ENCODE results near the gene KRTAP12-3. TPM values are rescaled to one million over a fixed set of nuclear protein-coding genes. Genes with fewer than 3 reads are reported as not detected.
A peak's percentile ranks its signal among the peaks of the same experiment; 100 is the strongest.
"Not testable (repeated sequence)": the region's sequence is repeated elsewhere in the genome, so short reads cannot be mapped to it uniquely, and the experiment has no call there.

Gene KRTAP12-3
- total RNA-seq, 1 donor from 2014 or later, result not detected

DNA sequence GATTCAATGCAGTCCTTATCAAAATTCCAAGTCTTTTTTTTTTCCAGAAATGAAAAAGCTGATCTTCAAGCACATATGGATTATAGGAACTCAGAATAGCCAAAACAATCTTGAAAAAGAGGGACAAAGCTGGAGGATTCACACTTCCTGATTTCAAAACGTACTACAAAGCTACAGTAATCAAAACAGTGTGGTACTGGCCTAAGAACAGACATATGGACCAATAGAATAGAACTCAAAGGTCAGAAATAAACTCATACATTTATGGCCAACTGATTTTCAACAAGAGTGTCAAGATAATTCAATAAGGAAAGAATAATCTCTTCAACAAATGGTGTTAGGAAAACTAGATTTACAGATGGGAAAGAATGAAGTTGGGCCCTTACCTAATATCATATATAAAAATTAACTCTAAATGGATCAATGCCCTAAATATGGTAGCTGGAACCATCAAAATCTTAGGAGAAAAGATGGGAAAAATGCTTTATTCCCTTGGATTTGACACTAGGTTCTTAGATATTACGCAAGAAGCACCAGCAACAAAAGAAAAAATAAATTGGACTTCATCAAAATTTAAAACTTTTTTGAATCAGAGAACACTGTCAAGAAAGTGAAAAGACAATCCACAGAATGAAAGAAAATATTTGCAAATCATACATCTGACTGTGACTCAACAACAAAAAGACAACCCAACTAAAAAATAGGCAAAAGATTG is 35.2 kb downstream of the KRTAP12-3 start:
- DNase-seq (ENCODE audit: low spot score, unreplicated experiment), result no peak
- Mint-ChIP-seq H3K4me3 (ENCODE audit: low read depth) (no peak overlapping the region), H3K9me3 (ENCODE audit: low read depth) (peaks cover 23% of the 10 kb centered on the region), H3K27ac (peak overlapping the region; percentile 6), H3K27me3 (peaks cover 43% of the 10 kb centered on the region), H3K36me3 (ENCODE audit: insufficient read depth) (peaks cover 2% of the 10 kb centered on the region), H3K4me1 (ENCODE audit: low read depth) (peaks cover under 1% of the 10 kb centered on the region)
- TF ChIP-seq, protein P1, sequence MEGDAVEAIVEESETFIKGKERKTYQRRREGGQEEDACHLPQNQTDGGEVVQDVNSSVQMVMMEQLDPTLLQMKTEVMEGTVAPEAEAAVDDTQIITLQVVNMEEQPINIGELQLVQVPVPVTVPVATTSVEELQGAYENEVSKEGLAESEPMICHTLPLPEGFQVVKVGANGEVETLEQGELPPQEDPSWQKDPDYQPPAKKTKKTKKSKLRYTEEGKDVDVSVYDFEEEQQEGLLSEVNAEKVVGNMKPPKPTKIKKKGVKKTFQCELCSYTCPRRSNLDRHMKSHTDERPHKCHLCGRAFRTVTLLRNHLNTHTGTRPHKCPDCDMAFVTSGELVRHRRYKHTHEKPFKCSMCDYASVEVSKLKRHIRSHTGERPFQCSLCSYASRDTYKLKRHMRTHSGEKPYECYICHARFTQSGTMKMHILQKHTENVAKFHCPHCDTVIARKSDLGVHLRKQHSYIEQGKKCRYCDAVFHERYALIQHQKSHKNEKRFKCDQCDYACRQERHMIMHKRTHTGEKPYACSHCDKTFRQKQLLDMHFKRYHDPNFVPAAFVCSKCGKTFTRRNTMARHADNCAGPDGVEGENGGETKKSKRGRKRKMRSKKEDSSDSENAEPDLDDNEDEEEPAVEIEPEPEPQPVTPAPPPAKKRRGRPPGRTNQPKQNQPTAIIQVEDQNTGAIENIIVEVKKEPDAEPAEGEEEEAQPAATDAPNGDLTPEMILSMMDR (IDR thresholded peaks at IDR 0.05; ENCODE audit: unreplicated experiment), result no peak

DNA sequence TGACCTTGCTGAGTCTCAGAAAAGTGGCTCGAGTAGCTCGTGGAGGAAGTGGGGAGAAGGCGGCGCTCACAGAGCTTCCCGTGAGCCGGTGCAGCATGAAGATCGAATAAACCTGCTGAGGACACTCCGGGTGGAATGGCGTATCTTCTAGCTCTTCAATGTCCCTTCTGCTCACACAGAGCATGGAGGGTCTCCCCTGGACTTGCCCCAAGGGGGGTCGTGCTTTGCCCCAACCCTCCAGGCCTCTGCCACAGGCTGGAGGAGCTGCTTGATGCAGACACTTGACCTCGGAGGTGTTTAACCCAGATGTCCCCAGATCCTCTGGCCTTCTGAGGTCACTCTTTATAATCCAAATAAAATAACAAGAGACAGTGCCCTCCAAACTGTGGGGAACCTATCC is 37.0 kb downstream of the KRTAP12-3 start:
- peaks cover 2% of the 10 kb centered on the region for H3K4me1 Mint-ChIP-seq (ENCODE audit: low read depth)
- no peak for DNase-seq (ENCODE audit: low spot score, unreplicated experiment)
- TF ChIP-seq, protein P1 (IDR thresholded peaks at IDR 0.05; ENCODE audit: unreplicated experiment), result no peak
- peaks cover 2% of the 10 kb centered on the region for H3K36me3 Mint-ChIP-seq (ENCODE audit: insufficient read depth)
- no peak overlapping the region for H3K4me3 Mint-ChIP-seq (ENCODE audit: low read depth)
- peaks cover 55% of the 10 kb centered on the region for H3K27me3 Mint-ChIP-seq
- H3K27ac Mint-ChIP-seq, result no peak overlapping the region
- H3K9me3 Mint-ChIP-seq (ENCODE audit: low read depth), result peaks cover 23% of the 10 kb centered on the region

DNA sequence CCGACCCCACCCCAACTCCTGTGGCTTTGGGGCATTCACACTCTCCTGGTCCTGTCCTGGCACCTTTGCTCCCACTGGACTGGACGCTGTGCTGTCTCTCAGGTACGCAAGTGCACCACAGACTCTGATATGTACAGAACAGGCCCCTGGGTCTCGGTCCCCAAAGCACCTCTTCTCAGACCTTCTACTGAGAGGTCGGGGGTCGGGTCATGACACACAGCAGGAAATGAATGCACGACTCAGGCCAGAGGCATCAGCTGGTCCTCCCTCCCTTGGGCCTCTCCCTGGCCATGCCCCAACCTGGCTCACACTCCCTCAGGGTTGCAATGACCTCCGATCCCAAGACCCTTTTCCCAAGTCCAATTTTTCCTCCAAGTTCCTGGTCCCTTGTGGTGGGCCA is 37.5 kb downstream of the KRTAP12-3 start:
- no peak for DNase-seq (ENCODE audit: low spot score, unreplicated experiment)
- TF ChIP-seq, protein P1 (IDR thresholded peaks at IDR 0.05; ENCODE audit: unreplicated experiment), result no peak
- Mint-ChIP-seq H3K27ac (no peak overlapping the region), H3K36me3 (ENCODE audit: insufficient read depth) (peaks cover 2% of the 10 kb centered on the region), H3K9me3 (ENCODE audit: low read depth) (peaks cover 23% of the 10 kb centered on the region), H3K4me1 (ENCODE audit: low read depth) (peaks cover 2% of the 10 kb centered on the region), H3K27me3 (peaks cover 55% of the 10 kb centered on the region), H3K4me3 (ENCODE audit: low read depth) (no peak overlapping the region)

DNA sequence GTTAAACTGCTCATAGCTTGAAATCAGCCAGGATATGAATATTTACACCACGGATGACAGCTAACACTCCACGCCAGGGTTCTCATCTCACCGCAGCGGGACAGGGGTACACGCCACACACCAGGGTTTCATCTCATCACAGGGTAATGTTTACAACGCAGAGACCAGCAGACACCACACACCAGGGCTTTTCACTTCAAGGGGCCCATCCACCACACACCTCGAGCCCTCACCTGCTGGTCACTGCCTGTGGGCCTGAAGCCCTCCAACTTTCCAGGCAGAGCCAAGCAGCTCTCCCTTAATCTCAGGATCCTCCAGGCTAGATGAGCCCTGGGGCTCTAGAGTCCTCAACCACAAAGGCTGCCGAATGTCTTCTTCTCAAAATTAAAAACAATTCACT is 37.9 kb downstream of the KRTAP12-3 start:
- peaks cover 2% of the 10 kb centered on the region for H3K36me3 Mint-ChIP-seq (ENCODE audit: insufficient read depth)
- no peak for DNase-seq (ENCODE audit: low spot score, unreplicated experiment)
- H3K27ac Mint-ChIP-seq, result no peak overlapping the region
- H3K4me3 Mint-ChIP-seq (ENCODE audit: low read depth), result no peak overlapping the region
- TF ChIP-seq, protein P1 (IDR thresholded peaks at IDR 0.05; ENCODE audit: unreplicated experiment), result no peak
- peaks cover 23% of the 10 kb centered on the region for H3K9me3 Mint-ChIP-seq (ENCODE audit: low read depth)
- H3K27me3 Mint-ChIP-seq, result peaks cover 53% of the 10 kb centered on the region
- peaks cover 2% of the 10 kb centered on the region for H3K4me1 Mint-ChIP-seq (ENCODE audit: low read depth)

DNA sequence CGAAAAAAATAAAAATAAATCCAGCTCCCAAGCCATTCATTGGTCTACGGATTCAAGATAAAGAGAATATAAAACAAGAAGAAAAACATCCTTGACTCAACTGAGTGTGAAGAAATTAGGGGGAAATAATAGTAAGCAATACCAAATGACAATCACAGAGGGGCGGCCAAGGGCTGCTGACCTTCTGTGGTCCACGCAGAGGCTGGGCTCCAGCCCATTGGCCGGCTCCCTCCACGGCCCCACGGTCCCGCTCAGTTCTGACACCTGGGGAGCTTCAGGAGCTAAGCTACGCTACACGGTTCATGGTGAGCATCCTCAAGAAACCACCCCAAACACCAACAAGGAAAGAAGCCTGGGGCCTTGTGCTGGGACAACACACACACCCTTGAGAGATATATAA is 38.8 kb downstream of the KRTAP12-3 start:
- DNase-seq (ENCODE audit: low spot score, unreplicated experiment), result no peak
- Mint-ChIP-seq H3K27ac (no peak overlapping the region), H3K9me3 (ENCODE audit: low read depth) (peaks cover 22% of the 10 kb centered on the region), H3K4me1 (ENCODE audit: low read depth) (peaks cover 2% of the 10 kb centered on the region), H3K36me3 (ENCODE audit: insufficient read depth) (peaks cover 2% of the 10 kb centered on the region), H3K4me3 (ENCODE audit: low read depth) (no peak overlapping the region), H3K27me3 (peaks cover 61% of the 10 kb centered on the region)
- TF ChIP-seq, protein P1 (IDR thresholded peaks at IDR 0.05; ENCODE audit: unreplicated experiment), result no peak

DNA sequence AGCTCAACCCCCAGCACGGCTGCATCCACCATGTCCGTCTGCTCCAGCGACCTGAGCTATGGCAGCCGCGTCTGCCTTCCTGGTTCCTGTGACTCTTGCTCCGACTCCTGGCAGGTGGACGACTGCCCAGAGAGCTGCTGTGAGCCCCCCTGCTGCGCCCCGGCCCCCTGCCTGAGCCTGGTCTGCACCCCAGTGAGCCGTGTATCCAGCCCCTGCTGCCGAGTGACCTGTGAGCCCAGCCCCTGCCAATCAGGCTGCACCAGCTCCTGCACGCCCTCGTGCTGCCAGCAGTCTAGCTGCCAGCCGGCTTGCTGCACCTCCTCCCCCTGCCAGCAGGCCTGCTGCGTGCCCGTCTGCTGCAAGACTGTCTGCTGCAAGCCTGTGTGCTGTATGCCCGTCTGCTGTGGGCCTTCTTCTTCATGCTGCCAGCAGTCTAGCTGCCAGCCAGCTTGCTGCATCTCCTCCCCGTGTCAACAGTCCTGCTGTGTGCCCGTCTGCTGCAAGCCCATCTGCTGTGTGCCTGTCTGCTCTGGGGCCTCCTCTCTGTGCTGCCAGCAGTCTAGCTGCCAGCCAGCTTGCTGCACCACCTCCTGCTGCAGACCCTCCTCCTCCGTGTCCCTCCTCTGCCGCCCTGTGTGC is 39.6 kb downstream of the KRTAP12-3 start, which contains the start of gene KRTAP10-12:
Gene KRTAP10-12, plus strand, starts transcription at position 1 of the 639 bp plus-strand sequence. Its CDS starts 30 bp downstream, at position 31.
- H3K36me3 Mint-ChIP-seq (ENCODE audit: insufficient read depth); H3K27ac Mint-ChIP-seq; H3K4me3 Mint-ChIP-seq (ENCODE audit: low read depth); DNase-seq (ENCODE audit: low spot score, unreplicated experiment); H3K4me1 Mint-ChIP-seq (ENCODE audit: low read depth): not testable (repeated sequence)
- H3K9me3 Mint-ChIP-seq (ENCODE audit: low read depth), result peaks cover 18% of the 10 kb centered on the region
- H3K27me3 Mint-ChIP-seq, result peaks cover 63% of the 10 kb centered on the region
